SK-N-MC (cell line): ENCODE measurements around the gene MCF2L.

Experiments
- EZH2 ChIP-seq: fragments of 200-600 bp; sonication (generic); IDR thresholded peaks from one replicate; pipeline ENCODE4 v1.6.1; 2017; ENCODE audit warnings: antibody characterized with exemption
- POLR2AphosphoS5 ChIP-seq: IDR thresholded peaks from 2 replicates; pipeline ENCODE4 v1.6.1; 2012; ENCODE audit warnings: mild to moderate bottlenecking, low read depth, low read length, borderline replicate concordance

DNA sequence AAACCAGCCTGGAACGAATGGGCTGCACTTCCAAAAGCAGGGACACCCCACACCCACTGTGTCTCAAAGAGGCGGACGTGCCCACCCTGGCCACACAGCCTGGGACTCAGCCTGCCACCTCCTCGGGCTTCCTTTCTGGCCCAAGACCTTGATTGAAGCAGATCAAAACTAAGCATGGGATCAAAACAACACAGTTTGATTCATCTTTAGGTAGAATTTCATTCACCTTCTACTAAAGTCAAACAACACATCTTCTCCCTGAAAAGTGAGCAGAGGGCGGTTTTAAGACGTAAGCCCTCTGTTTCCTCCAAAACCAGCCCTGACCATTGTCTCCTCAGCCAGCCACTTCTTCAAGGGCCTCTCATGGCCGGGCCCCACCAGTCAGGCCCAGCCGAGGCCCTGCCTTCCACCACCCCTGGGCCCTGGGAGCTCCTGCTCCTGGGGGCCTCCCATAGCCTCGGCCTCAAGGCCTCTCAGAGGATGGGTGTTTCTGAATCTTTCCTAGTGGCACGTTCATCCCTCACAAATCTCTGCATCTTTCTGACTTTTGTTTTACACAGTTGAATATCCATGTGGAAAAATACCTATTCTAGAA, 147.3 kb downstream of the MCF2L start:
- TF ChIP-seq EZH2 (no peak), POLR2AphosphoS5 (no peak)
